Stimulated activated CD4-positive, alpha-beta T cell treated with anti-CD3 and anti-CD28 coated beads, Interleukin-4, amount 100 ng/mL, for 24 hours (primary cell): ENCODE measurements around the gene PDE8B.

Experiments
- DNase-seq: peaks from one replicate; pipeline ENCODE4 v3.0.0-alpha.2; 2020

Gene PDE8B

DNA sequence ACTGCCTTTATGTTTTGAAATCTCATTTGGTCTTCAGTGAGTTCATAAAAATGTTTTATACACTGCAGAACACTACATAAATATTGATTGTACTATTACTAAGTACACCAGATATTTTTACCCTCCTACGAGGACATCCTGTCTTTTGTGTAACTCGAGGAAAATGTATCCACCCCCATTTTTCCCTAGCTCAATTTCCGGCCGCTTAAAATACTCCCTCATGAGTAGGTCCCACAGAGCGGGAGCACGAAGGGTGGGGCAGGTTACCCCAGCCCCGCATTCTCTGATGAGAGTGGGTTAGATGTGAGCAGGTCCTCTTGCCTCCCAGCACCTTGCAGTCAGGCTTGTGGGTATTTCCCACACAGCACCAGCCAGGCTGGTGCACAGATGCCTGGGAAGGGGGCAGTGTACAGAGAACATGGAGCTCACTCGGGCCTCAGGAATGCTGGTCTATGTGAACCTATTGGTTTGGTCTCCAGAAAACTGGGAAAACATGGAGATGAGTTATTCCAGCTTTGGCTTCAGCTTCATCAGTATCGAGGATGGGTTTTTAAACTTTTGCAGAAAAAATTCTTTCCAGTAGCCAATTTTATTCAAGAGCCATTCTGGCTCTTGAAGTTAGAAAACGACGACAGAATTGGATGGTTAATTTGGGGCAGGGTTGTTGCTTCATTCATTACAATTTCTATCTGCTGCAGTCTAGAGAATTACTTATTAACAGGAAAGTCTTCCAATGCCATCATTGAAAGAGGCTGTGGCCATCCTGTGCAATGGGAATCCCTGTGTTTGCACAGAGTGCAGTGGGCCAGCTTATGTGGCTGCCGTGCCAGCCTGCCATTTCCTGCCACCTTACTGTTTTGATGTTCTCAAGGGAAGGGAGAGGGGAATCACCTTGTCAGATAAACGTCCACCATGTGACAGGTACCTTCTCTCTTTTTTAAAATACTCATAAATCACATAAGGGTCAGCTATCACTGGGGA is 208.4 kb downstream of the PDE8B start:
- DNase-seq: no peak

GRCh38 chr5:77419644-77420582 is 209.4 kb downstream of the PDE8B start:
- DNase-seq: no peak

DNA sequence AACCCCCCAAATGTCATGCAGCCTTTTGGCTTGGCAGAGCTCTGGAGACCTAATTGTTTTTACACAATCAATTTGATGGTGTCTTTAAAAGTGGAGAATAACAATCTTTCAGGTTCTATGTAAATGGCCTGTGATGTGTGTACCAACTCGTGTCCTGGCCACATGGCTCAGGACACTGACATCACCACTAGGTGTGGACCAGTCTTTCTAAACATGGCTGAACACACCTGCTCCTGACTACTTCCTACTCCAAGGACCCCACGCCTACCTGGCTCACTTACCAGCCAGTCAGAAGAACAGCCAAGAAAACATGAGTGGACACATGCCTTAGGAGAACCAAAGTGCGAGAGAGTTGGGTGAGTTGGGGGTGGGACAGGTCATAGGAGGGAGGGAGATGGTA is 210.5 kb downstream of the PDE8B start:
- DNase-seq: no peak

DNA sequence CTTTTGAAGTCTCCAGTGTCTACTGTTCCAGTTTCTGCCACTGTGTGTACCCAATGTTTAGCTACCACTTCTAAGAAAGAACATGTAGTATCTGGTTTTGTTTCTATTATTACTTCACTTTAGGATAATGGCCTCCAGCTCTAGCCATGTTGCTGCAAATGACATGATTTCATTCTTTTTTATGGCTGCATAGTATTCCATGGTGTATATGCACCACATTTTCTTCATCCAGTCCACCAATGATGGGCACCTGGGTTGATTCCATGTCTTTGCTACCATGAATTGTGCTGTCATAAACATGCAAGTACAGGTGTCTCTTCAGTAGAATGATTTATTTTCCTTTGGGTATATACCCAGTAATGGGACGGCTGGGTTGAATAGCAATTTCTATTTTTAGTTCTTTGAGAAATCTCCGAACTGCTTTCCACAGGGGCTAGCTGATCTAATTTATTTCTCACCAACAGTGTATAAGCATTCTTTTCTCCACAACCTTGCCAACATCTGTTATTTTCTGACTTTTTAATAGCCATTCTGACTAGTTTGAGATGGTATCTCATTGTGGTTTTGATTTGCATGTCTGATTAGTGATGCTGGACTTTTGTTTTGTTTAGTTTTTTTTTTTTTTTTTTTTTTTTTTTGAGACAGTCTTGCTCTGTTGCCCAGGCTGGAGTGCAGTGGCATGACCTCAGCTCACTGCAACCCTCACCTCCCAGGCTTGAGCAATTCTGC is 212.7 kb downstream of the PDE8B start:
- no peak for DNase-seq

GRCh38 chr5:77424921-77425320 is 214.4 kb downstream of the PDE8B start:
- no peak for DNase-seq

DNA sequence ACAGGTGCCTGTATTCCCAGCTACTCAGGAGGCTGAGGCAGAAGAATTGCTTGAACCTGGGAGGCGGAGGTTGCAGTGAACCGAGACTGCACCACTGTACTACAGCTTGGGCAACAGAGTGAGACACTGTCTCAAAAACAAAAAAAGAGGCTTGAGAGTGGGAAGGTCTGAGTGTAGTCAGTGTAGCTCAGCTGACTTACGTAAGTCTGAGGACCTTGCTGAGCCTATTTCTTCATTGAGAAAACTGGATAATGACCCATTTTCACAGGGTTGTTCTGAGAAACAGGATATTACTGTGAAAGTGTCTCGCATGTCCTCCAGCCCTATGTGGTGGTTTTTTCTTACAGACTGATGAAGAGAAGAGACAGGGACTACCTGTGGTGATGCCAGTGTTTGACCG is 214.9 kb downstream of the PDE8B start:
- no peak for DNase-seq

- no peak for DNase-seq
Measured at GRCh38 chr5:77425998-77426659, 215.6 kb downstream of the PDE8B start.

GRCh38 chr5:77426670-77427069 is 216.2 kb downstream of the PDE8B start:
- DNase-seq: no peak

DNA sequence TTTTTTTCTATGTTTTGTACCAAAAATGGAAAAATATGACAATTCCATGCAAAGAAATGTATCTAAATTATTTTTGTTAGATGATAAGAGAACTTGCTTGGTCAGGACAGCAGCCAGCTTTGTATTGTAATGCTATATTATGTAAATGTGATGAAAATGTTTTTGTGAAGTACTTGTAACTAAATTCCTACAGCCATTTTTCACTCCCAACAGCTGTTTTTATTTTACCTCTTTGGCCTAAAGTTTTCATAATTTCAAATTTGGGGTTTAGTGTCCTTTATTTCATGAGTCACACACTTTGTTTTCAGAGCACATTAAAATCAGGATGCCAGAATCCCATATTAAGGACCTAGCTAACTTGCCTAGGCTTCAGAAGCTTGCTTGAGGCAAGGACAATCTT is 217.5 kb downstream of the PDE8B start:
- DNase-seq: no peak

- DNase-seq: no peak
Measured at GRCh38 chr5:77428526-77428925, 218.0 kb downstream of the PDE8B start.

GRCh38 chr5:77430726-77431125 is 220.2 kb downstream of the PDE8B start:
- DNase-seq: no peak

DNA sequence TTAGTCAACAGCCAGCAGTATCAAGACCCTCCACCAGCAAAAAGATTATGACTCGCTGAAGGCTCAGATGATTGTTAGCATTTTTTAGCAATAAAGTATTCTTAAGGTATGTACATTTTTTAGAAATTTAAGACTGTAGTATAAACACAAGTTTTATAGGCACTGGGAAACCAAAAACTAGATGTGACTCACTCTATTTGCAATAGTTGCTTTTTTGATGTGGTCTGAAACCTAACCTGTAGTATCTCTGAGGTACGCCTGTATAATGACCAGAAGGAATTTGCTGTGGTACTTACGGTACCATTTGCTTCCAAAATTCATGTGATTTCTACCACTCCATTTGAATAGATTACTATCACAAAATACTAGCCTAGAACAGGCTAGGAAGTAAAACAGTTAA is 220.8 kb downstream of the PDE8B start:
- DNase-seq: no peak

- no peak for DNase-seq
Measured at GRCh38 chr5:77431719-77432118, 221.2 kb downstream of the PDE8B start.

DNA sequence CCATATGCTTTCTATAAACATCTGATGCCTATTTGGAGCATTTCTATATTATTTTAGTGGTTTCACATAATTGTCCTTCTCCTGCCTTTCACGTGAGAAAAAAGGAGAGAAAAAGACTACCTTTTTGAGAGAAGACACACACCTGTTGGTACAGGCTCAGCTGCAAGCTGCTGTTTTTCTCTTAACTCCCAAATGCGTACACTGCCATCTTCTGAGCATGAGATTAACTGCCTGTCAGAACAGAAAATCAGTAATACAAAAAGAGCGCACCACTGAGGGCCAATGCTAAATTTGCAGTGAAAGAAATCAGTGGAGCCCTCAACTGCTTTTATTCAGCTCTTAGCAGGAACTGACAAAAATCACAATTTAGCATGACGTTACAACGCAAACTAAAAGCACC is 226.7 kb downstream of the PDE8B start:
- no peak for DNase-seq

DNA sequence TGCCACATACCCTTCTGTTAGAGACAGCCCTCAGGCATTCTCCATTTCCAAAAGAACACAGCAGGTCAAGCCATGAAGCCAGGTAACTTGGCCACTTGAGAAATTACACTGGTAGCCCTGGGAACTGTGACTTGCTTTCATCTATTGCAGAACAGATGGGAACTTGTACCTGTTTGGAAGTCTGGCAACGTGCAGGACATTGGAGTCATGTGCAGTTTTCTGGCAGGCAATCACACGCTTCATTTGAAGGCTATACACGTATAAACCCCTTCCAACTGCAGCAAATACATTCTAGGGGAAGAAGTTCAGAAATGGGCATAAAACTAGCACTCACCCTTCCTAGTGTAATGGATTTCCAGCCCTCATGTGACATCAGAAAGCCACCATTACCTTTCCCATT is 227.6 kb downstream of the PDE8B start:
- DNase-seq: no peak

DNA sequence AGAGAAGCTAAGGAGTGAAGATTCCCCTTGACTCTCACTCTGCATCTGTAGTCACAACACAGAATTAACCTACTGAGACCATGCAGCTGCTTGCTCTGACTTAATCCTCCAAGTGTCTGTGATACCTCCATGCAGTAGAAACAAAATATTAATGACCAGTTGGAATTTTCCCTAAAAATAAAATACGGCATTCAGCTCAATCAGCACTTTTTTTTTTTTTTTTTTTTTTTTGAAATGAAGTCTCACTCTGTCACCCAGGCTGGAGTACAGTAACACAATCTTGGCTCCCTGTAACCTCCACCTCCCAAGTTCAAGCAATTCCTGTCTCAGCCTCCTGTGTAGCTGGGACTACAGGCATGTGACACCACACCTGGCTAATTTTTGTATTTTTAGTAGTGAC is 233.2 kb downstream of the PDE8B start:
- DNase-seq: no peak

DNA sequence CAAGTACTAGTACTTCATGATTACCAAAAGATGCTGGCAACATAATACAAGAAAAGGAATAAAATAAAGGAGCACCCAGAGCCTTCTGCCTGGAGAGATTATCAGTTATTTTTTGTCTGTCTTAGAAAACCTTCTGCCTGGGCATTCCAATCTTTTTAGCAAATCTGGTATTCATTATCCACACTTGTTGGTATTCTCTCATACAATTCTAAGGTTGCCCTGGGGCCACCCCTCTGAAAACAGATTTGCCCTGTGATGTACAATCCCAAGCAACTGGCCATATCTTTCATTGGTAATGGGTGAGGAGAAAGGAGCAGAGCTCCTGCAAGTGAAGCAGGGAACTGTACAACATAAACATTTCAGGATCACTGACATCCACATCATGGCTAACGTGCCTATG is 233.9 kb downstream of the PDE8B start:
- DNase-seq: no peak

DNA sequence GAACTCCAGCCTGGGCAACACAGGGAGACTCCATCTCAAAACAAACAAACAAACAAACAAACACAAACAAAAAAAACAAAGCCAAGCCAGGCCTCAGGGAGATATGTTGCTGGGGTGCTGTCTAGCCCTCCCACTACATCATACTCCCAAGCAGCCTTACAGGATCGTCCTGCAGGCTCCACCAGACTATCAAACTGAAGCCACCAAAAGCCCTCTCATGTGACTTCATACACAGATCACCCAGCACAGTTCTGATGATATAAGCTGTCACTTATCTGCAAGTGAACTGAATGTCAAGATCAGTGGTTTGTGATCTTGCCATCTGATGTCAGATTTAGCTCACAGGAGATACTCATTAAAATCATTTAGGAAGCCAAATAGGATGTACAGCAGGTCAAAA is 238.4 kb downstream of the PDE8B start:
- DNase-seq: no peak

- DNase-seq: no peak
Measured at GRCh38 chr5:77449277-77449676, 238.8 kb downstream of the PDE8B start.

DNA sequence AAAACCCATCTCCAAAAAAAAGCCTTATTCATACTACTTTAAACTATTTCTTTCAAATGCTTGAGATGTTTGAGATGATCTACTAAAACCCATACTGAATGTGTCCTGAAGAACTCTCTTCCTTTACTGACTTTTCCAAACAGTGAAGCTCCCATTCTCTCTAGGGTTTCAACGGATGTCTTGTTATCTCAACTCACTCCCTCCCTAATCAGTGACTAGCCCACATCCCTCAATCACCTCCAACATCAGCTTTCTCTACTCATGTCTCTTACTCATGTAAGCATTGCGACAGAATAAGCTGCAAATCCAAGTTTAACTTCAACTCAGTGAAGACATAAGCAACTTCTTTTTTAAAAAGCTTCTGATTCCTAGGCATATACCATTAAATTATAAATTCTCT is 239.5 kb downstream of the PDE8B start:
- no peak for DNase-seq

DNA sequence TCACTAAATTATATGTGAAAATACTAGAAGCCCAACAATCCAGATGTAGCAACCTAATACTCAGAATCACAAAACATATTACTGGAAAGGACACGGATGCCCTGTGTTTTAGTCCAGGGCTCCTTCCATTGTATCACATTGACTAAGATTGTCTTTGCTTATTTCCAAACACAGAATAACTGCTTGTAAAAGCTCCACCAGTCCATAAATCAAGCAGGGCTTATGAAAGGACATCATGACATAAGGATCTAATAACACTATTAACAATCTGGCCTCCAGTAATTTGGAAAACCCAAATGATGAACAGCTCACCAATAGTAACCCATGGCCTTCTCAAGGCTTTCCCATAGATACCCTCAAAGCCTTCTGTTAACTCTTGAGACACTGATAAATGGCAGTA is 241.9 kb downstream of the PDE8B start:
- DNase-seq: no peak

DNA sequence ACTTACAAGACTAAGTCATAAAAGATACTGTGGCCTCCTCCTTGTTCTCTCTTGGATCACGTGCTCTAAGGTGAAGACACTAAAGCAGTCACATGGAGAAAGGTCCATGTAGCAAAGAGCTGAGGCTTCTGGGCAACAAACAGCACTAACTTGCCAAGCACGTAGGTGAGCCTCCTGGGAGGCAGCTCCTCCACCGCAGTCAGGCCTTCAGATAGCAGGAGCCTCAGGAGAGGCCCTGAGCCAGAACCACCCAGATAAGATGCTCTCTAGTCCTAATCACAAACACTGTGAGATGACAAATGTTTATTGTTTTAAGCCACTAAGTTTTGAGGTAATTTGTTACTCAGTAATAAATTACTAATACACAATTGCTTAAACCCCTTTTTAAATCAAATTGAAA is 243.6 kb downstream of the PDE8B start:
- no peak for DNase-seq

GRCh38 chr5:77461287-77461686 is 250.8 kb downstream of the PDE8B start:
- DNase-seq: no peak
